ENCODE measurements around the gene HSPH1. TPM values are rescaled to one million over a fixed set of nuclear protein-coding genes. Genes with fewer than 3 reads are reported as not detected.
A peak's percentile ranks its signal among the peaks of the same experiment; 100 is the strongest.

Gene HSPH1
- total and polyA plus RNA-seq, 2 of the 8 experiments (the other 6 are each of a cell fraction or from before 2014, with no cell fraction given), result 14.2 to 145 TPM

GRCh38 chr13:31119966-31120700 is 41.6 kb downstream of the HSPH1 start:
- Histone ChIP-seq H3K9ac (replicated peaks in 1 of 4; ENCODE audit: extremely low read depth in 1 of 4, low read depth in 3 of 4, low read length in 3 of 4) (no peak overlapping the region), H3K4ac (replicated peaks; ENCODE audit: insufficient read length, low read depth, low read length) (no peak overlapping the region), H3K4me2 (ENCODE audit: insufficient read depth in 1 of 2, low read depth in 2 of 2, low read length in 2 of 2) (no peak overlapping the region), H3K9me3 (ENCODE audit: insufficient read depth in 2 of 2, low read depth in 1 of 2, low read length in 1 of 2) (no peaks in the 10 kb centered on the region), H3K4me1 (replicated peaks in 1 of 4; ENCODE audit: control insufficient read depth in 3 of 4, insufficient read depth in 4 of 4, low read length in 3 of 4) (0 out of 7 replicates have a peak, but pooled peaks cover 0 to 4% (median under 1%) of the 10 kb centered on the region in 4 experiments), H3K56ac (replicated peaks; ENCODE audit: insufficient read length, low read depth, low read length) (no peak overlapping the region), H3K23ac (ENCODE audit: insufficient read length) (no peak overlapping the region), H3K79me2 (ENCODE audit: control insufficient read depth in 1 of 2, insufficient read depth in 2 of 2, low read length in 2 of 2) (no peaks in the 10 kb centered on the region), H4K91ac (replicated peaks; ENCODE audit: insufficient read length, low read length) (no peak overlapping the region), H3K36me3 (ENCODE audit: control insufficient read depth in 2 of 4, insufficient read depth in 4 of 4, low read length in 3 of 4) (no peaks in the 10 kb centered on the region), H2BK5ac (ENCODE audit: low read depth, low read length) (peak overlapping the region; percentile 62; the same call in 1 of the 2 replicates), H2BK15ac (ENCODE audit: low read length) (no peak overlapping the region), H3K27me3 (replicated peaks in 1 of 4; ENCODE audit: control insufficient read depth in 3 of 4, extremely low read depth in 1 of 4, insufficient read depth in 3 of 4, low read length in 3 of 4) (no peaks in the 10 kb centered on the region), H3K27ac (ENCODE audit: low read depth, low read length) (no peak overlapping the region), H3K14ac (ENCODE audit: insufficient read length) (no peak overlapping the region), H4K5ac (ENCODE audit: insufficient read length, low read depth, low read length) (no peak overlapping the region), H4K8ac (ENCODE audit: extremely low read depth, insufficient read depth, low read length) (no peak overlapping the region), H2BK120ac (replicated peaks; ENCODE audit: low read depth, low read length) (no peak overlapping the region), H2AK5ac (ENCODE audit: low read depth, low read length) (no peak overlapping the region), H2AFZ (ENCODE audit: low read length) (no peak overlapping the region), H3K4me3 (ENCODE audit: extremely low read depth in 1 of 4, insufficient read depth in 2 of 4, low read depth in 3 of 4, low read length in 4 of 4) (no peak overlapping the region), H4K20me1 (replicated peaks in 1 of 2; ENCODE audit: control insufficient read depth in 1 of 2, insufficient read depth in 2 of 2, low read length in 2 of 2) (no peaks in the 10 kb centered on the region), H3K23me2 (ENCODE audit: low read depth, low read length) (no peaks in the 10 kb centered on the region; the same call in 1 of the 2 replicates), H2BK12ac (ENCODE audit: low read depth, low read length) (no peak overlapping the region; the same call in 1 of the 2 replicates), H2BK20ac (ENCODE audit: low read length) (no peak overlapping the region), H3K18ac (ENCODE audit: extremely low read depth, low read length) (peak overlapping the region; percentile 6; the same call in 1 of the 2 replicates), H3K79me1 (ENCODE audit: low read depth, low read length) (no peaks in the 10 kb centered on the region)
- no peak for FAIRE-seq
- TF ChIP-seq SIN3A (conservative IDR thresholded peaks at IDR 0.05 in 1 of 2, IDR thresholded peaks at IDR 0.05 in 1 of 2; ENCODE audit: low read depth in 1 of 2, low read length in 2 of 2) (no peak), RAD21 (IDR thresholded peaks at IDR 0.05 in 1 of 2, conservative IDR thresholded peaks at IDR 0.05 in 1 of 2; ENCODE audit: low read depth in 2 of 2, low read length in 2 of 2) (no peak), FOSL1 (IDR thresholded peaks at IDR 0.05; ENCODE audit: insufficient read depth, low read depth, low read length) (no peak), MAFK (IDR thresholded peaks at IDR 0.05; ENCODE audit: low read depth, low read length) (no peak), CHD1 (IDR thresholded peaks at IDR 0.05; ENCODE audit: low read depth, low read length) (no peak), BCL11A (IDR thresholded peaks at IDR 0.05; ENCODE audit: low read depth in 2 of 2, low read length in 2 of 2) (no peak), SIRT6 (IDR thresholded peaks at IDR 0.05; ENCODE audit: low read length) (no peak), RFX5 (IDR thresholded peaks at IDR 0.05; ENCODE audit: borderline replicate concordance, low read depth, low read length) (no peak), TEAD4 (IDR thresholded peaks at IDR 0.05; ENCODE audit: low read depth, low read length) (no peak)
- CTCF ChIA-PET (ENCODE audit: partially characterized antibody), result interaction anchor here (0.9 kb wide), 1 partner anchor 72 kb away, joined by 3 read pairs; no protein-coding TSS in a partner anchor
- peak in 1 of 2 experiments; percentile 32 for DNase-seq (ENCODE audit: low read depth in 1 of 2, low spot score in 2 of 2)
- POLR2A ChIA-PET (ENCODE audit: partially characterized antibody), result no interaction called here
- 89% methylated on average over 8 of the region's 8 CpGs; no CpG with 5 or more reads in 1 of the 2 experiments for WGBS, 2 experiments (ENCODE audit: extremely low coverage in 1 of 2, insufficient coverage in 1 of 2, insufficient read length in 1 of 2, insufficient replicate concordance in 2 of 2, low coverage in 1 of 2, low lambda C conversion rate in 2 of 2, missing lambda C conversion rate in 1 of 2)

All from H1 (cell line).